Endothelial cell of umbilical vein (primary cell): ENCODE results near the gene DAB2IP. TPM values are rescaled to one million over a fixed set of nuclear protein-coding genes. Genes with fewer than 3 reads are reported as not detected.

Experiments
- BruUV-seq: library from RNA; stranded (reverse); fragments of 400-500 nt; replicated peaks from 2 replicates; lab custom pipeline; 2021; lab: Mats Ljungman, UMichigan
- CTCF ChIA-PET: fragments of 300-600, 350-600 bp; sonication (Branson Sonifier 250); formaldehyde crosslinking; loops from one replicate; lab custom pipeline; 2021; ENCODE audit warnings: antibody characterized with exemption, inconsistent platforms; lab: Charles Lee
- POLR2A ChIA-PET: fragments of 300-600, 350-600 bp; sonication (Branson Sonifier 250); formaldehyde crosslinking; loops from one replicate; lab custom pipeline; 2021; ENCODE audit warnings: antibody characterized with exemption, inconsistent platforms; lab: Charles Lee
- DNase-seq: peaks from one replicate; pipeline ENCODE4 v3.0.0-alpha.2; 2011; ENCODE audit warnings: low read depth, low spot score
- FAIRE-seq: peaks from 2 replicates; lab custom pipeline; 2011; peaks lifted over from hg19 to GRCh38; lab: Jason Lieb, UNC
- H2AFZ ChIP-seq: 2 replicates; pipeline ENCODE4 v1.6.0; 2012; ENCODE audit warnings: low read depth, low read length, control low read depth, inconsistent platforms
- H3K27ac ChIP-seq: 2 replicates; pipeline ENCODE4 v1.5.1; 2011; ENCODE audit warnings: low read depth, mild to moderate bottlenecking, control low read depth, low read length, moderate library complexity; ENCODE audit not compliant: insufficient read depth
- H3K27me3 ChIP-seq, 2 experiments: 2 replicates each; pipeline versions ENCODE4 v1.6.0 to v1.6.1; 2011; ENCODE audit warnings: low read length in 2 of 2, mixed read lengths in 1 of 2; ENCODE audit not compliant: control insufficient read depth in 2 of 2, insufficient read depth in 2 of 2
- H3K36me3 ChIP-seq, 2 experiments: 2 replicates in 1 of 2; 3 replicates in 1 of 2; pipeline ENCODE4 v1.5.1; 2011; ENCODE audit warnings: low read length in 2 of 2, mild to moderate bottlenecking in 1 of 2, moderate library complexity in 1 of 2; ENCODE audit not compliant: control insufficient read depth in 2 of 2, insufficient read depth in 2 of 2; ENCODE audit errors: extremely low read depth in 1 of 2
- H3K4me1 ChIP-seq: 3 replicates; pipeline ENCODE4 v1.5.1; 2011; ENCODE audit warnings: mild to moderate bottlenecking, low read length; ENCODE audit not compliant: control insufficient read depth, insufficient read depth; ENCODE audit errors: extremely low read depth
- H3K4me2 ChIP-seq: 2 replicates; pipeline ENCODE4 v1.6.1; 2011; ENCODE audit warnings: low read length, control low read depth, mixed read lengths; ENCODE audit not compliant: insufficient read depth
- H3K4me3 ChIP-seq, 3 experiments: fragments of 200-600 bp in 1 of 3; sonication (generic), shearing (Covaris generic) in 1 of 3; replicated peaks in 1 of 3; 2 replicates each; pipeline ENCODE4 v1.5.1; 2011 to 2016; ENCODE audit warnings: control low read depth in 3 of 3, low read length in 3 of 3, mild to moderate bottlenecking in 2 of 3, inconsistent platforms in 1 of 3, low read depth in 1 of 3, moderate library complexity in 1 of 3; ENCODE audit not compliant: insufficient read depth in 1 of 3
- H3K79me2 ChIP-seq: 2 replicates; pipeline ENCODE4 v1.6.0; 2012; ENCODE audit warnings: low read length, inconsistent platforms; ENCODE audit not compliant: control insufficient read depth, insufficient read depth
- H3K9ac ChIP-seq: replicated peaks from 2 replicates; pipeline ENCODE3; 2011; ENCODE audit warnings: low read length, control low read depth; ENCODE audit not compliant: insufficient read depth; ENCODE audit errors: extremely low read depth
- H3K9me1 ChIP-seq: replicated peaks from 3 replicates; pipeline ENCODE4 v1.6.0; 2011; ENCODE audit warnings: mild to moderate bottlenecking, low read length; ENCODE audit not compliant: control insufficient read depth, insufficient read depth; ENCODE audit errors: extremely low read depth
- H3K9me3 ChIP-seq: replicated peaks from 2 replicates; pipeline ENCODE4 v1.5.1; 2012; ENCODE audit warnings: low read length, inconsistent platforms; ENCODE audit not compliant: control insufficient read depth, insufficient read depth
- H4K20me1 ChIP-seq: replicated peaks from 2 replicates; pipeline ENCODE3; 2011; ENCODE audit warnings: mild to moderate bottlenecking, low read length; ENCODE audit not compliant: control insufficient read depth, insufficient read depth; ENCODE audit errors: extremely low read depth
- FOS ChIP-seq: IDR thresholded peaks from 2 replicates; pipeline ENCODE4 v1.6.1; 2011; ENCODE audit warnings: mild to moderate bottlenecking, low read length, moderate library complexity, borderline replicate concordance; ENCODE audit not compliant: insufficient read depth
- GATA2 ChIP-seq: IDR thresholded peaks from 2 replicates; pipeline ENCODE4 v1.7.0; 2011; ENCODE audit warnings: low read depth, mild to moderate bottlenecking, moderate library complexity, mixed read lengths, low read length; ENCODE audit not compliant: insufficient read length, insufficient read depth
- JUN ChIP-seq: IDR thresholded peaks from 2 replicates; pipeline ENCODE4 v1.6.1; 2011; ENCODE audit warnings: borderline replicate concordance, low read depth; ENCODE audit not compliant: insufficient read length, insufficient read depth
- MYC ChIP-seq: IDR thresholded peaks from one replicate; pipeline ENCODE4 v1.6.1; 2011; ENCODE audit warnings: mild to moderate bottlenecking, low read depth, low read length
- POLR2A ChIP-seq: IDR thresholded peaks from 2 replicates; pipeline ENCODE4 v1.6.1; 2012; ENCODE audit warnings: low read depth, mild to moderate bottlenecking, control low read depth, low read length
- POLR2AphosphoS5 ChIP-seq: IDR thresholded peaks from 2 replicates; pipeline ENCODE4 v1.6.1; 2012; ENCODE audit warnings: low read depth, mild to moderate bottlenecking, control low read depth, low read length, moderate library complexity; ENCODE audit not compliant: insufficient read depth
- dilution Hi-C: fragments of 300-500 bp; cut with MboI; formaldehyde crosslinking; loops from one replicate; pipeline ENCODE4 v1.15.0; 2019; ENCODE audit warnings: low sequenced_read_pairs; ENCODE audit not compliant: extremely low pct_ligation_motif_present
- intact Hi-C: fragments of 100-400 bp; cut with micrococcal nuclease; formaldehyde crosslinking; loops from one replicate; pipeline ENCODE4 v1.10.0; 2022
- polyA plus RNA-seq, 4 experiments: library from polyadenylated mRNA; depleted of rRNA in 3 of 4; stranded (reverse) in 3 of 4; unstranded in 1 of 4; fragments of >200 nt; gene quantifications; 2 replicates each; pipeline versions ENCODE4 v1.2.1 to v1.2.3, GENCODE V29; 2011 to 2012; ENCODE audit warnings: missing spikeins in 1 of 4
- total RNA-seq: library from RNA; stranded (reverse); gene quantifications from 2 replicates; pipeline ENCODE4 v1.2.3, GENCODE V29; 2021
- TF ChIP-seq, protein P1 (sequence below): IDR thresholded peaks from 2 replicates; pipeline ENCODE4 v1.6.1; 2011; ENCODE audit not compliant: insufficient read depth, insufficient read length
- TF ChIP-seq, protein P2 (sequence below), 2 donors: IDR thresholded peaks; 1 replicate in 1 of 2; 2 replicates in 1 of 2; pipeline ENCODE4 v1.5.1; 2011; ENCODE audit warnings: low read length in 2 of 2, mild to moderate bottlenecking in 2 of 2, moderate library complexity in 2 of 2, control low read depth in 1 of 2, inconsistent platforms in 1 of 2, low read depth in 1 of 2; ENCODE audit not compliant: insufficient read depth in 1 of 2; ENCODE audit errors: extremely low read depth in 1 of 2

Gene DAB2IP
- total and polyA plus RNA-seq, 2 donors (not counting 3 experiments of a cell fraction or from before 2014, with no cell fraction given) = 29.2 to 53.6 TPM

DNA sequence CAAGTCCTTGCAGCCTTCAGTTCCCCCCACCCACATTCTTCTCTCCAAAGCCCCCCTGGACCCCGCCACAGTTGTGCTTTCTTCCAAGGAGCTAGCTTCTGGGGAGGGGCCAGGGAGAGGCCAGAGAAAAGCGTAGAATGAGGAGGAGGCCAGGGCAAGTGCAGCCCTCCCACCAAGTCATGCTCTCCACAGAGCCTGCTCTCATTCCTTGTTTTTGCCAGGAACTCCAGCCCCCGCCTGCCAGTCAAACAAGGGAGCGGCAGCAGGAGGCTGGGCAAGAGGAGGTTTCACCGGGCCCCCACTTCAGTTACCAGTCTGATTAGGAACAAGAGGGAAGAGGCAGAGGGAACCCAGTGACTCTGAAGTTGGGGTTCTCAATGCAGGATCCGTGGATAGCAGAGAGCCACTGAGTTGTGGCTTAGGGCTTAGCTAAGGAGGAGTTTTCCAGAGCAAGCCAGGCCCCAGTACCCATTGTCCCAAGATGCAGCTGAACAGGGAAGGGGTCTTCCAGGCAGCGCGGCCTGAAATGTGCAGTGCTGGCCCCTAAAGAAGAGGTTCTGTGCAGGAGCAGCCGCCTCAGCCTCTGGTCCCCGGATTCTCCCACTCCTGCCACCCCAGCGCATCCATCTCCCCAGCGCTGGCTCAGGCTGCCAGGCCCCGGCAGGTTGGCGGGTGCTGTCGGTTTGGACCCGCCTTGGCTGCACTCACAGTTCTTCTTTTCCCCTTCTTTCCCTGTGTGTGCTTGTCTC, 120.6 kb downstream of the DAB2IP start:
- no peak for FAIRE-seq
- intact Hi-C loops = no loop called here
- no peak for DNase-seq

More for the DNA sequence above, 120.6 kb downstream of the DAB2IP start:
- Histone ChIP-seq H2AFZ (no peak overlapping the region), H3K4me3 (no peak overlapping the region), H3K27me3 (no peaks in the 10 kb centered on the region), H3K9me3 (no peaks in the 10 kb centered on the region), H3K9me1 (no peaks in the 10 kb centered on the region), H3K36me3 (peaks cover 0 to 68% of the 10 kb centered on the region in 2 experiments), H3K4me1 (peaks cover 13% of the 10 kb centered on the region), H3K9ac (no peak overlapping the region), H3K79me2 (no peaks in the 10 kb centered on the region), H3K27ac (no peak overlapping the region), H3K4me2 (no peak overlapping the region), H4K20me1 (no peaks in the 10 kb centered on the region)
- ChIA-PET POLR2A (no interaction called here), CTCF (interaction anchor here (0.6 kb wide), 1 partner anchor 82 kb away, joined by 3 read pairs; no protein-coding TSS in a partner anchor)
- no peak for TF ChIP-seq FOS
- TF ChIP-seq JUN = no peak
- TF ChIP-seq POLR2AphosphoS5 = no peak
- TF ChIP-seq MYC = no peak
- TF ChIP-seq POLR2A = no peak
- TF ChIP-seq, protein P1, sequence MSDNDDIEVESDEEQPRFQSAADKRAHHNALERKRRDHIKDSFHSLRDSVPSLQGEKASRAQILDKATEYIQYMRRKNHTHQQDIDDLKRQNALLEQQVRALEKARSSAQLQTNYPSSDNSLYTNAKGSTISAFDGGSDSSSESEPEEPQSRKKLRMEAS = no peak
- TF ChIP-seq, protein P2, sequence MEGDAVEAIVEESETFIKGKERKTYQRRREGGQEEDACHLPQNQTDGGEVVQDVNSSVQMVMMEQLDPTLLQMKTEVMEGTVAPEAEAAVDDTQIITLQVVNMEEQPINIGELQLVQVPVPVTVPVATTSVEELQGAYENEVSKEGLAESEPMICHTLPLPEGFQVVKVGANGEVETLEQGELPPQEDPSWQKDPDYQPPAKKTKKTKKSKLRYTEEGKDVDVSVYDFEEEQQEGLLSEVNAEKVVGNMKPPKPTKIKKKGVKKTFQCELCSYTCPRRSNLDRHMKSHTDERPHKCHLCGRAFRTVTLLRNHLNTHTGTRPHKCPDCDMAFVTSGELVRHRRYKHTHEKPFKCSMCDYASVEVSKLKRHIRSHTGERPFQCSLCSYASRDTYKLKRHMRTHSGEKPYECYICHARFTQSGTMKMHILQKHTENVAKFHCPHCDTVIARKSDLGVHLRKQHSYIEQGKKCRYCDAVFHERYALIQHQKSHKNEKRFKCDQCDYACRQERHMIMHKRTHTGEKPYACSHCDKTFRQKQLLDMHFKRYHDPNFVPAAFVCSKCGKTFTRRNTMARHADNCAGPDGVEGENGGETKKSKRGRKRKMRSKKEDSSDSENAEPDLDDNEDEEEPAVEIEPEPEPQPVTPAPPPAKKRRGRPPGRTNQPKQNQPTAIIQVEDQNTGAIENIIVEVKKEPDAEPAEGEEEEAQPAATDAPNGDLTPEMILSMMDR (IDR thresholded peaks at IDR 0.05; ENCODE audit: extremely low read depth in 1 of 2, insufficient read depth in 1 of 2, low read depth in 1 of 2, low read length in 2 of 2) = no peak
- TF ChIP-seq GATA2 = no peak
- BruUV-seq = no TSS peak
- dilution Hi-C loops = no loop called here
